ENCODE measurements around the gene ATP5F1A.

- TF ChIP-seq CTCF (IDR thresholded peaks at IDR 0.05; ENCODE audit: low read depth, low read length) (no peak), EZH2phosphoT487 (IDR thresholded peaks at IDR 0.05; ENCODE audit: low read depth) (no peak)
These were observed 479 bp upstream of the ATP5F1A start for GRCh38 chr18:46098616-46098933.
